GM12874 (cell line): ENCODE measurements around the gene KDM2A.

Experiments
- TF ChIP-seq, protein P1 (sequence below): IDR thresholded peaks from 2 replicates; pipeline ENCODE4 v1.5.1; 2011; ENCODE audit warnings: low read depth, mild to moderate bottlenecking, control low read depth, low read length, moderate library complexity; ENCODE audit not compliant: insufficient read depth

KDM2A gene

GRCh38 chr11:67118801-67119584 lies at the start of gene KDM2A:
TSS of gene KDM2A (plus strand) at chr11:67119263. CDS start at chr11:67121317, 2,054 bp downstream.
- TF ChIP-seq, protein P1, sequence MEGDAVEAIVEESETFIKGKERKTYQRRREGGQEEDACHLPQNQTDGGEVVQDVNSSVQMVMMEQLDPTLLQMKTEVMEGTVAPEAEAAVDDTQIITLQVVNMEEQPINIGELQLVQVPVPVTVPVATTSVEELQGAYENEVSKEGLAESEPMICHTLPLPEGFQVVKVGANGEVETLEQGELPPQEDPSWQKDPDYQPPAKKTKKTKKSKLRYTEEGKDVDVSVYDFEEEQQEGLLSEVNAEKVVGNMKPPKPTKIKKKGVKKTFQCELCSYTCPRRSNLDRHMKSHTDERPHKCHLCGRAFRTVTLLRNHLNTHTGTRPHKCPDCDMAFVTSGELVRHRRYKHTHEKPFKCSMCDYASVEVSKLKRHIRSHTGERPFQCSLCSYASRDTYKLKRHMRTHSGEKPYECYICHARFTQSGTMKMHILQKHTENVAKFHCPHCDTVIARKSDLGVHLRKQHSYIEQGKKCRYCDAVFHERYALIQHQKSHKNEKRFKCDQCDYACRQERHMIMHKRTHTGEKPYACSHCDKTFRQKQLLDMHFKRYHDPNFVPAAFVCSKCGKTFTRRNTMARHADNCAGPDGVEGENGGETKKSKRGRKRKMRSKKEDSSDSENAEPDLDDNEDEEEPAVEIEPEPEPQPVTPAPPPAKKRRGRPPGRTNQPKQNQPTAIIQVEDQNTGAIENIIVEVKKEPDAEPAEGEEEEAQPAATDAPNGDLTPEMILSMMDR = no peak

DNA sequence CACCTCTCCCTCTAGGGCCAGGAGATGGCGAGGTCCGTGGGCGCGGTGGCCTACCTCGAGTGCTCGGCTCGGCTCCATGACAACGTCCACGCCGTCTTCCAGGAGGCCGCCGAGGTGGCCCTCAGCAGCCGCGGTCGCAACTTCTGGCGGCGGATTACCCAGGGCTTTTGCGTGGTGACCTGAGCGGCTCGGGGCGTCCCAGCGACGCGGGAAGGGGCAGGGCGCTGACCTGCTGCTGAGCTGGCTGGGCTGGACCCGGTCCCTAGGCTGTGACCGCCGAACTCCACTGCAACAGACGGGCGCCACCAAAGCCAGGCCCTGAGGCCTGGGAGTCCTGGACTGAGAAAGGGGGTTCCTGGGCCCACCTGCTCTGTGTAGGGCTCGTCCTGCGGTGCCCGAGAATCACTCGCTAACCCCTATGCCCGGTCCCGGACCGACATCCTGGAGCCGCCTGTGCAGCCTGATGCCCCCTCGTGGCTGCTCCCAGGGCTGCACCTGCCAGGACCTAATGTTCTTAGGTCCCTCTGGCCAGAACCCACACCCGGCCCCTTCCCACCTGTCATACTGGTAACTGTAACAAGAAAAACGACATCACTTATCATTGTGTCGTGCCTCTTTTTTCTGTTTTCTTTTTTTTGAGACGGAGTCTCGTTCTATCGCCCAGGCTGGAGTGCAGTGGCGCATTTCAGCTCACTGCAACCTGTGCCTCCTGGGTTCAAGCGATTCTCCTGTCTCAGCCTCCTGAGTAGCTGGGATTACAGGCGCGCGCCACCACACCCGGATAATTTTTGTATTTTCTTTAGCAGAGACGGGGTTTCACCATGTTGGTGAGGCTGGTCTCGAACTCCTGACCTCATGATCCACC lies 47.4 kb upstream of the KDM2A start:
- TF ChIP-seq, protein P1 = peak; percentile 94

DNA sequence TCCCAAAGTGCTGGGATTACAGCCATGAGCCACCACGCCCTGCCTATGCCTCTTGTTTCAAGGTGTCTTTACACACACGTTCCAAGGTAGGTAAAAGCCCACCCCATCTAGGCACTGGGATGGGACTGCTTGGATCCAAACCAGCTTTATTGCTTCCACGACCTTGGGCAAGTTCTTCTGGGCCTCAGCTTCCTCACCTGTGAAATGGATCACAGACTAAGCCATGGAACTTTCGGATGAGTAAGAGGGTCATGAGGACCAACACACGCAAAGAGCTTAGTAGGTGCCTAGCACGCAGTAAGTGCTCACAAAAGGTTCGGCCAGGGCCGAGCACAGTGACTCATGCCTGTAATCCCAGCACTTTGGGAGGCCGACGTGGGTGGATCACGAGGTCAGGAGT lies 46.8 kb upstream of the KDM2A start:
- TF ChIP-seq, protein P1 = no peak

DNA sequence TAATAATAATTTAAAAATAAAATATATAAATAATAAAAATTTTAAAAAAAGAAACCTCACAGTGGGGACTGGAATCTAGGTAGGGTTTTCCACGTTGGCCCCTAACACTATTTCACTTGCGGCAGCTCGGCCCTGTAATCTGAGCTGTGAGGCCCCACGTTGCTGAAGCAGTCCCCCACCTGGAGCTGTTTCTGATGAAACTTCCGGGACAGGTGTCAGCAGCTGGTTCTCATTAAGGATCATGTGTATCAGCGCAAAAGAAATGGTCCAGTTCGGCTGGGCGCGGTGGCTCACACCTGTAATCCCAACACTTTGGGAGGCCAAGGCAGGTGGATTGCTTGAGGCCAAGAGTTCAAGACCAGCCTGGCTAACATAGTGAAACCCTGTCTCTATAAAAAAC lies 45.2 kb upstream of the KDM2A start:
- TF ChIP-seq, protein P1 = no peak

DNA sequence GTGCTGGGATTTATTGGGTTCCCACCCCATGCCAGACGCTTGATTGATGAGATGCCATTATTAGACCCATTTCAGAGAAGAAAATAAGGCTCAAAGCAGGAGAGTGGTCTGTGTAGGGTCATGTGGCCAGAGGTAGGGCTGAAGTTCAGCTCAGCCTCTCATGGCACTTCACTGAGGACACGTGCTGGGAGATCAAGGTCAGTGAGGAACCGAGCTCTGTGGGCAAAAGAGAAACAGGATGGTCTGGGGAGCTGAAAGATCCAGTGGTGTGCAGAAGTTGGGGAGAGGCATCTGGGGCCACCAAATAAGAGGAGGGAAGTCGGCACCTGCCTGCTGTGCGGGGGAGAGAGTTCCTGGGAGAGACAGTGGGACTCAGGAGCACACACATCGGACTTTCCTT lies 42.9 kb upstream of the KDM2A start:
- TF ChIP-seq, protein P1 = no peak

DNA sequence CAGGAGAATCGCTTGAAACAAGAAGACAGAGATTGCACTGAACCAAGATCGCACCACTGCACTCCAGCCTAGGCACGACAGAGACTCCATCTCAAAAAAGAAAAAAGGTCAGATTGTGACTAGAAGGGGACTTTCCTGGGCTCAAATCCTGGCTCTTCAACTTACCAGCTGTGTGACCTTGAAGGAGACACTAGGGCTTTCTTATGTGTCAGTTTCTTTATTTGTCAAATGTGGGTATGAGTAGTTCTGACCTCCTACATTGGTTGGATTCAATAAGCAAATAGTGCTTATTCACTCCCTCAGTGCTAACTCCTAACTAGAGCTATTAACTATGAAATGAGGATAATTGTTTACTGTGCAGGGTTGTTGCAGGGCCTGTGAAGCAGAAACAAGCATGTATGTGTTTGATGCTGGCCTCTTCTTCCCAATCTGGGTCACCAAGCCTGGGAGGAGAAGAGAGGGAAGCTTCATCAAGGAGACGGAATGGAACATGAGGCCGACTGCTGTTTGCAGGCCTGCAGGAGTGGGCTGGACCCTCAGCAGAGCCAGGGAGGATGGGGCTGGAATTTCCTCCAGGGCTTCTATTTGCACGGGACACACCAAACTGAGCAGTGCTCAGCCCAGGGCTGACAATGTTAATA lies 39.9 kb upstream of the KDM2A start:
- TF ChIP-seq, protein P1 = no peak
